Activated naive CD4-positive, alpha-beta T cell treated with anti-CD3 and anti-CD28 coated beads, Interleukin-2, amount 50 U/mL, for 72 hours (primary cell): ENCODE measurements around the gene NIF3L1. TPM values are rescaled to one million over a fixed set of nuclear protein-coding genes. Genes with fewer than 3 reads are reported as not detected.

Experiments used
- ATAC-seq, 2 donors: fragments of 150-1000 bp; cut with Tn5 transposase; 2 replicates each; pipeline ENCODE4 v1.10.0; 2021; ENCODE audit warnings: mild to moderate bottlenecking in 2 of 2, moderate library complexity in 2 of 2
- DNase-seq, 2 donors: peaks; one replicate each; pipeline ENCODE4 v3.0.0; 2021 to 2022; ENCODE audit warnings: low spot score in 2 of 2
- H3K27ac Mint-ChIP-seq, 2 donors: one replicate each; pipeline ENCODE4 v1.8.0; 2022; ENCODE audit warnings: mild to moderate bottlenecking in 2 of 2, mixed read lengths in 2 of 2
- H3K36me3 Mint-ChIP-seq, 2 donors: one replicate each; pipeline ENCODE4 v1.8.0; 2022; ENCODE audit warnings: mixed read lengths in 2 of 2
- H3K9me3 Mint-ChIP-seq, 2 donors: one replicate each; pipeline ENCODE4 v1.8.0; 2022; ENCODE audit warnings: mixed read lengths in 2 of 2
- total RNA-seq, 2 donors: library from RNA; stranded (reverse); gene quantifications; one replicate each; pipeline ENCODE4 v1.2.3, GENCODE V29; 2022

NIF3L1 gene, protein sequence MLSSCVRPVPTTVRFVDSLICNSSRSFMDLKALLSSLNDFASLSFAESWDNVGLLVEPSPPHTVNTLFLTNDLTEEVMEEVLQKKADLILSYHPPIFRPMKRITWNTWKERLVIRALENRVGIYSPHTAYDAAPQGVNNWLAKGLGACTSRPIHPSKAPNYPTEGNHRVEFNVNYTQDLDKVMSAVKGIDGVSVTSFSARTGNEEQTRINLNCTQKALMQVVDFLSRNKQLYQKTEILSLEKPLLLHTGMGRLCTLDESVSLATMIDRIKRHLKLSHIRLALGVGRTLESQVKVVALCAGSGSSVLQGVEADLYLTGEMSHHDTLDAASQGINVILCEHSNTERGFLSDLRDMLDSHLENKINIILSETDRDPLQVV
- 10 to 100 TPM; 17.2 to 36.7 TPM for total RNA-seq

DNA sequence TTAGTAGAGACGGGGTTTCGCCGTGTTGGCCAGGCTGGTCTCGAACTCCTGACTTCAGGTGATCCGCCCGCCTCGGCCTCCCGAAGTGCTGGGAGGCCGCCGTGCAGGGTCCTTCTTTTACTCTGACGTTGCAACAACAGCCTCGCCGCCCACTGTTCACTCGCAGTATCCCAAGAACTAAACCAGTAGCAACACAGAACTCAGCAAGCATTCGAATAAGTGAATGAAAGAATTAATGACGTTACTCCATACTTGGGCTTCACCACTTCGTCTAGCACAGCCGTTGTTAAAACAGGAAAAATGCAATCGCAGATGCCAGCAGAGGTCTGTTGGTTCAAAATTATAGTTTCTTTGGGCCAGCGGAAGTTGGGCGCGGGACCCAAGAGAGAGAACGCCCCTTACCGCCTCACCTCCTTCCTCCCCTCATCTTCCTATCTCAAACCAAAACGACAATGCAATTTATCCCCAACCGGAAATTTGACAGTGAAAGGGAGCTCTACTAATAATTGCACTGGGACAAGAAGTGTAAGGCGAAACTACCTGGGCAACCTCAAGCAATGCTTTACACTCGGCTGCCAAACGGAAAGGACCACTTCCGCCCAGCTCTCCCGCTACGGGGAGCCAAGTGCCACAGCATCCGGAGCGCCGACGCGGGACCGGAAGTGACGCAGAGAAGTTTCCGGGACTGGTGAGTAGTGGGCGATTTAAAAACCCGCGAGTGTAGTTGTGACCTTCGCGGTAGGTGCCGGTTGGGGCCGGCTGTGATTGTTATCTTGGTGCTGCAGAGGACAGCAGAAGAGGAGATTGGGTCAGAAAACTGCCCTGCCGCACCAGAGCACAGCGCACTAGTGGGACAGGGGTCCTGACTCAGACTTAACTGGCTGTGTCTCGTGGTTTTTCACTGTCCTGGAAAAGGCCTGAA lies at the start of gene NIF3L1, which contains the start of gene PPIL3:
Gene NIF3L1 (plus strand): TSS at position 668 of the 922 bp plus-strand sequence. CDS start 2,573 bp downstream, outside the sequence.
Gene PPIL3 (minus strand): TSS at position 374 of the 922 bp plus-strand sequence. CDS start 1,462 bp downstream, outside the sequence.
- no peaks in the 10 kb centered on the region for H3K9me3 Mint-ChIP-seq
- ATAC-seq: peak; percentile 86 to 90
- DNase-seq: peak; percentile 94 to 96
- peaks cover 17 to 38% of the 10 kb centered on the region in 2 donors for H3K36me3 Mint-ChIP-seq
- H3K27ac Mint-ChIP-seq: peak within 1 kb of the TSS; percentile 94 to 99

DNA sequence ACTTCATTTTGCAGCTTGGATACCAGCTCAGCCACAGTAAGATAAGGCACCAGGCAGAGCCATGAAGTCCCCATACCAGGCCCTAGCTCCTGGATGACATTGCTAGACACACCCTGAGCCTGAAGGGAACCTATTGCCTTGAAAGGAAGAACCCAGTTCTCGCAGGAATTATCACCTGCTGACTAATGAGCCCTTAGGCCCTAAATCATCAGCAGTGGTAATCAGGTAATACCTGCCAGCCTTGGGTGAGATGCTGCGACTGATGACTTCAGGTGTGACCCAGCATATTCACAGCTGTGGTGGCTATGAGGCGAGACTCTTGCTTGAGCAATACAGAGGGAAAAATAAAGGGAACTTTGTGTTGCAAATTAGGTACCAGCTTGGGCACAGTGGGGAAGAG lies 49.7 kb upstream of the NIF3L1 start:
- Mint-ChIP-seq H3K36me3 (peaks cover 0 to 22% of the 10 kb centered on the region in 2 donors), H3K27ac (no peak overlapping the region), H3K9me3 (peaks cover 0 to 4% of the 10 kb centered on the region in 2 donors)
- ATAC-seq (no peak), DNase-seq (no peak)

DNA sequence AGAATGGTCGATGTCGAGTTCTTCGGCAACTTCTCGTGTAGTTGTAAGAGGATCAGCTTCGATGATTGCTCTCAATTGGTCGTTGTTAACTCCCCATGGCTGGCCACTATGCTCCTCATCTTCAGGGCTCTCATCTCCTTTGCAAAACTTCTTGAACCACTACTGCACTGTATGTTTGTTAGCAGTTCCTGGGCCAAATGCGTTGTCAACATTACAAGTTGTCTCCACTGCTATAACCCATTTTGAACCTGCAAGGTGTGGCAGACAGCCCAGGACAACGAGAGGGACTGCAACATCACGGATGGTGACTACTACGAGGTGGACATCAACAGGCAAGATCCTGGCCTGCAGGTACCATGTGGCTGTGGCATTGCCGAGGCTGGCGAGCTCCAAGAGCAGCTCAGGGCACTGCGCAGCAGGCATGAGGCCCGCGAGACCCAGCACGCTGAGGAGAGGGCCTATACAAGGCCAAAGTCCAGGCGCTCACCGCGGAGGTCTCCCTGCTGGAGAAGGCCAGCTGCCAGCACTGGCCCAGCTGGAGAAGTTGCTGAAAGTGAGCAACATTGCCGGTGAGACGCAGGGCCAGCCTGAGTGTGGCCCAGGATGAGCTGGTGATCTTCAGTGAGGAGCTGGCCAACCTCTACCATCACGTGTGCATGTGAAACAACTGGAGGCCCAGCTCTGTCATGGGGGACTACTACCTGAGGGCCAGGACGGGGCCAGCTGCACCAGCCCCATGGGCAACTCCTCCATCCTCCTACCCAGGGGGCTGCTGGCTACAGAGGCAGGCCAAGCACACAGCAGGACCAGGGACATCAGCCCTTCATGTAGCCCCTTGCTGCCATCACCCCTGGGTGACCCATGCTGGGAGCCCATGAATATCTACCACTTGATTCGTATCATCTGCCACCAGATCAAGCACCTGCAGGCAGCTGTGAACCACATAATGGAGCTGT lies 44.9 kb upstream of the NIF3L1 start:
- ATAC-seq: peak in 1 of 2 donors; percentile 10
- DNase-seq: no peak
- Mint-ChIP-seq H3K36me3 (no peaks in the 10 kb centered on the region), H3K9me3 (no peaks in the 10 kb centered on the region), H3K27ac (no peak overlapping the region)

DNA sequence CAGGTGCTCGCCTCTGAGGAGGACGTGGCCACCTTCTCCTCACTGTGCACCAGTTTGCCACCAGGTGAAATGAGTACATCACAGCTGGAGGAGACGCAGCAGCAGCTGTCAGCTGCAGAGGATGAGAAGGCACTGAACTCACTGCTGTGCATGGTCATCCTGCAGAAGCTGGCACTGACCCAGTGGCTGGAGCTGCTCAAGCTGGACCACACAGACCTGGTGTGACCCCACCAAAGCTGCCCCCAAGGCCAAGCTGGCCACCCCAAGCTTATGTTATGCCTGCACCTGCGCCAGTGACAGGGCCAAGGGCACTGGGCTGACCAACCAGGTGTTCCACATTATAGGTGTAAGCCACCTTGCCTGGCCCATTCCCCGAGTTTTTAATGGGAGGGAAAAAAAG lies 44.0 kb upstream of the NIF3L1 start:
- Mint-ChIP-seq H3K9me3 (no peaks in the 10 kb centered on the region), H3K36me3 (no peaks in the 10 kb centered on the region), H3K27ac (no peak overlapping the region)
- DNase-seq (no peak), ATAC-seq (peak in 1 of 2 donors; percentile 14)

DNA sequence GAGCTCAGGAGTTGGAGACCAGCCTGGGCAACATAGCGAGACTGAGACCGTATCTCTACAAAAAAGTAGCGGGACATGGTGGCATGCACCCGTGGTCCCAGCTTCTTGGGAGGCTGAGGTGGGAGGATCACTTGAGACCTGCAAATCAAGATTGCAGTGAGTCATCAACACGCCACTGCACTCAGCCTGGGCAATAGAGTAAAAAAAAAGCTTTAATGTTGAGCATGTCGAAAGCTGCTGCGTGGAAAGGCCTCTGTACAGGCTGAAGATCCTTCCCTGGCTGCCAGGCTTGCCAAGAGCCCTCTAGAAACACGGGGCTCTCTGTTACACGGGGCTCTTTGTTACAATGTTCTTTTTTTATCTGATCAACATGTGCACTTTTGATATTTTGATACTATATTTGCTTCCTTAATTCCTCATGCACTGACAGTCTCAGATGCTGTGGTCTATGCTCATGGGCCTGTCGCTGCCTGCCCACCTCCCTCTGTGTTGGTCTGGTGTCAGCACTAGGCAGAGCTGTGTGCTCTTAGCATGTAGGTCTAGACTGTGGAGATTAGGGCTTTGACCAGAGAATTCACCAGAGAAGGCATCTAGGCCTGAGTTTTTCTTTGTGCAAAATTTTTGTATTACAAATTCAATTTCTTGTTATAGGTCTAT lies 43.4 kb upstream of the NIF3L1 start:
- DNase-seq: no peak
- Mint-ChIP-seq H3K36me3 (no peaks in the 10 kb centered on the region), H3K27ac (peak overlapping the region in 1 of 2 donors; percentile 81), H3K9me3 (no peaks in the 10 kb centered on the region)
- peak in 1 of 2 donors; percentile 9 for ATAC-seq

DNA sequence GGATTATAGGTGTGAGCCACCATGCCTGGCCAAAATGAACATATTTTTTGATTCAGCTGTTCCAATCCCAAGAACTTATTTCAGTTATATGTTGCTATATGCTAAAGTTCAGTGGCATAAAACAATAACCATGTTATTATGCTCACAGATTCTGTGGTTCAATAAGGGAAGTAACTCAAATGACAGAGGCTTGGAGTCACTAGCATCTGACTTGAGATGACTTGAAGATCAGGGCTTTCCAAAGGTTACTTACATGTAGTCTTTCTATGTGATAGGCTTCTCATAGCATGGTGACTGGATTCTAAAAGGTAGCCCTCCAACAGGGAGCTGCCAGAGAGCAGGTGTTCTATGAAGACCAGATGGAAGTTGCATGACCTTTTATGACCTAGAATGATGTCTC lies 41.9 kb upstream of the NIF3L1 start:
- H3K9me3 Mint-ChIP-seq: no peaks in the 10 kb centered on the region
- no peak for DNase-seq
- ATAC-seq: no peak
- H3K27ac Mint-ChIP-seq: no peak overlapping the region
- peaks cover 6 to 11% of the 10 kb centered on the region in 2 donors for H3K36me3 Mint-ChIP-seq

DNA sequence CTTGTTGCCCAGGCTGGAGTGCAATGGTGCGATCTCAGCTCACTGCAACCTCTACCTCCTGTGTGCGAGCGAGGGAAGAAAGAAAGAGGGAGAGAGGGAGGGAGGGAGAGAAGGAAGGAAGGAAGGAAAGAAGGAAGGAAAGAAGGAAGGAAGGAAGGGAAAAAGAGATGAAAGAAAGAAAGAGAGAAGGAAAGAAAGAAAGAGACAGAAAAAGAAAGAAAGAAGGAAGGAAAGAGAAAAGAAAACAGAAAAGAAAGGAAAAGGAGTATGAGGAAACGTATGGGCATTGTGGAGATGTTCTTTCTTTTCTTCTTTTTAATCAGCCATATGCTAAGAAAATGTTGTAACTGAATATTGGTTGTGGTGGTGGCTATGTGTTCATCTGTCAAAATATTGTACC lies 41.2 kb upstream of the NIF3L1 start:
- Mint-ChIP-seq H3K27ac (no peak overlapping the region), H3K9me3 (no peaks in the 10 kb centered on the region), H3K36me3 (peaks cover 12 to 18% of the 10 kb centered on the region in 2 donors)
- DNase-seq (no peak), ATAC-seq (no peak)

DNA sequence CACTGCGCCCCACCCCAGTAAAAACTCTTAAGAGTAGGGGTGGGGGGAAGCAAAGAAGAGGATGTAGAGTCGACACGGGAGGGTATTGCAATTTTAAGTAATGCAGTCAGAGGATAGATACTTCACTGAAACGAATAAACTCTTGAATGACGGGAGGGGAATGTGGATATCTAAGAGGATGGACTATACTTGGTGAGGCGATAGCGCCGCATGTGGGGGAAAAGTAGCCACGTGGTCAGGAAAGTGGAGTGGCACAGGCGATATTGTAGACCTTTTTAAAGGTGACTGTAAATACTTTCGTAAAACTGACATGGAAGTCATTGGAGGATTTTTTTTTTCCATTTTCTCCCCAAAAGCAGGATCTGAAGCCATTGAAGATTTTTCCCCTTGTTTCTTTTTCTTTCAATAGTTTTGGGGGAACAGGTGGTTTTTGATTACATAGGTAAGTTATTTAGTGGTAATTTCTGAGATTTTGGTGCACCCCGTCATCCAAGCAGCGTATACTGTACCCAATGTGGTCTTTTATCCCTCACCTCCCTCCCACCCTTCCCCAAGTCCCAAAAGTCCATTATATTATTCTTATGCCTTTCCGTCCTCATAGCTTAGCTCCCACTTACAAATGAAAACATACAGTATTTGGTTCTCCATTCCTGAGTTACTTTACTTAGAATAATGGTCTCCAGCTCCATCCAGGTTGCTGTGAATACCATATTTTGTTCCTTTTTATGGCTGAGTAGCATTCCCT lies 38.5 kb upstream of the NIF3L1 start:
- peak overlapping the region; percentile 3 to 61 for H3K27ac Mint-ChIP-seq

DNA sequence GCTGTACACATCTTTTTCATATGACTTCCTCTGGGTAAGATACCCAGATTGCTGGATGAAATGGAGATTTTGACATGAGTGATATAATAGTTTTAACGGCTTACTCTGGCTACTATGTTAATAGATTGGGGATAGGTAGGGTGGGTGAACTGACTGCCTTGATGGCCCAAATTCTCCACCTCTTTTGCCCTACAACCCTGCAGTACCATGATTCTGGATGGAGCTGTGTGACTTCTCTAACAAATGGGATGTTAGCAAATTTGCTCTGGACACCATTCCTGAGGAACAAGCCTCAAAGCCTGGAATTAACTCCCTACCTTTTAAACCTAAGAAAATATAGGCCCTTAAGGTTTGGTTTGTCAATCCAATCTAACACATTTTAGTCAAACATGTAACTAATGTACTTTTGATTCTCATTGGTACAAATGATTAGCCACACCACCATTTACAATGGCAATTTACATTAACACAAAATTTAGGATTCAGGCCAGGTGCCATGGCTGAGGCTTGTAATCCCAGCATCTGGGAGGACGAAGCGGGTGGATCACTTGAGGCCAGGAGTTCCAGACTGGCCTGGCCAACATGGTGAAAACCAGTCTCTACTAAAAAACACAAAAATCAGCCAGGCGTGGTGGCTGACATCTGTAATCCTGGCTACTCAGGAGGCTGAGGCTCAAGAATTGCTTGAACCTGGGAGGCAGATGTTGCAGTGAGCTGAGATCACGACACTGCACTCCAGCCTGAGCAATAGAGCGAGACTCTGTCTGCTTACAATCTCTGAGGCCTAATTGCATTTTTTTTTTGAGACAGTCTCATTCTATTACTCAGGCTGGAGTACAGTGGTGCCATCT lies 37.5 kb upstream of the NIF3L1 start:
- Mint-ChIP-seq H3K27ac (peak overlapping the region; percentile 3 to 81), H3K9me3 (no peaks in the 10 kb centered on the region), H3K36me3 (peaks cover 12 to 25% of the 10 kb centered on the region in 2 donors)
- DNase-seq: no peak
- ATAC-seq: no peak

More for the DNA sequence above, 38.5 kb upstream of the NIF3L1 start:
- H3K9me3 Mint-ChIP-seq: no peaks in the 10 kb centered on the region
- DNase-seq (no peak), ATAC-seq (peak in 1 of 2 donors; percentile 13)
- H3K36me3 Mint-ChIP-seq: peaks cover 12 to 21% of the 10 kb centered on the region in 2 donors

DNA sequence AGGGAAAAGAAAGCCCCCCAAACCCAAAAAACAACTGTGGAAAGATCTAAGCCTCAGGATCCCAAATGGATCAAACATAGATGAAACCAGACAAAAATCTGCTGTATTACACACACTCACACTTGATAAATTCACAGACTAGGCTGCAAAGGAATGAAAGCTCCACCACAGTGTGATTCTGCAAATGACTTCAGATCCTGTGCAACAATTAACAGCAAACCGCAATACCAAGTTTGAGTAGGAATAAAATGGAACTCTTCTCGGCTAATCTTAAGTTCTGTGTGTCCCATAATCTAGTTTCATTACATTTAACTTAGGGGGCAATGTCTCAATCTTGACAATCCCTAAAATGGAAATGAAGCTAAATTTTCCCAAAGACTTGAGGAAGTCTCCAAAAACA lies 36.6 kb upstream of the NIF3L1 start:
- ATAC-seq: no peak

DNA sequence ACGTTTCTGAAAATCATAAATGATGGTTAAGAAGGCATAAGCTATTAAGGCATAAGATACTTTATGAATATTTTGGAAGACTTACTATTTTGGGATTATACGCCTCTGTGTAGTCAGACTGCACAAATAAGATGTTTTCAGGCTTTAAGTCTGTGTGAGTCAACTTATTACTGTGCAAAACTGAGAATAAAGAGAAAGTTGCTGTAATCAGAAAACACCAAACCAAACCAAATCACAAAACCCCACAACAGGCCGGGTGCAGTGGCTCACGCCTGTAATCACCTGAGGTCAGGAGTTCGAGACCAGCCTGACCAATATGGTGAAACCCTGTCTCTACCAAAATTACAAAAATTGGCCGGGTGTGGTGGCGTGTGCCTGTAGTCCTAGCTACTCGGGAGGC lies 32.4 kb upstream of the NIF3L1 start:
- peak in 1 of 2 donors; percentile 12 for ATAC-seq
- peak overlapping the region in 1 of 2 donors; percentile 60 for H3K27ac Mint-ChIP-seq

More for the DNA sequence above, 36.6 kb upstream of the NIF3L1 start:
- Mint-ChIP-seq H3K9me3 (no peaks in the 10 kb centered on the region), H3K36me3 (peaks cover 15 to 35% of the 10 kb centered on the region in 2 donors), H3K27ac (peak overlapping the region in 1 of 2 donors; percentile 19)
- no peak for DNase-seq

DNA sequence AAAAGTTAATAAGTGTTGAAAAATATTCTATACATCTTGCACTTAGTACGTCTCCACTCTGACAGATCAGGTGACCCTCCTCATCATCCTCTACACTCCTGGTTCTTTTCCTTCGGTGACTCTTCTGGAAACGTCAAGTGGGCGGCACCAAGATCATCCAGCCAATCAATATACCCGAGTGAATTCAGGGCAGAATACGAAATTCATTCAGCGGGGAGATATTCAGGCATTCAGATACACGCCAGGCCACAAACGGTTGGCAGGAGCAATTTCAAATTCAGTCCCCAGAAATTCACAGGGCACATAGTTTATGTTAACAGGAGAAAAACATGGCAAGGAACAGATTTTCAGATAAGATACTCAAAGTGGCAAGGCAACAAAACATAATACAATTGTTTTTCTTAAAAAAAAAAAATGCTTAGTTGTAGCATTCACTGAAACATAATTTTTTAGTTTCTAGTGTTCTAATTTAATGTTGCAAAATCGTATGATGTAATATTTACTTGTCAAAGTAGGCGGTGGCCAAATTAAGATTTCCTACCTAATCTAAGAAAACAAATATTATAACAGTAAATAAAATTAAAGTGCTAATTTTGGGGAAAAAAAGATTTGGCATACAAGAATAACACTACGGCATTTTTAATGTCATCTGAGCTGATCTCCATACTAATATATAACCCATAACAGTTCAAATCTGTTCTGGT lies 28.9 kb upstream of the NIF3L1 start:
- peak overlapping the region; percentile 80 to 100 for H3K27ac Mint-ChIP-seq
- H3K36me3 Mint-ChIP-seq: peaks cover 61 to 82% of the 10 kb centered on the region in 2 donors
- ATAC-seq: no peak
- H3K9me3 Mint-ChIP-seq: no peaks in the 10 kb centered on the region
- peak in 1 of 2 donors; percentile 27 for DNase-seq

More for the DNA sequence above, 32.4 kb upstream of the NIF3L1 start:
- no peak for DNase-seq
- no peaks in the 10 kb centered on the region for H3K9me3 Mint-ChIP-seq
- H3K36me3 Mint-ChIP-seq: peaks cover 41 to 67% of the 10 kb centered on the region in 2 donors

DNA sequence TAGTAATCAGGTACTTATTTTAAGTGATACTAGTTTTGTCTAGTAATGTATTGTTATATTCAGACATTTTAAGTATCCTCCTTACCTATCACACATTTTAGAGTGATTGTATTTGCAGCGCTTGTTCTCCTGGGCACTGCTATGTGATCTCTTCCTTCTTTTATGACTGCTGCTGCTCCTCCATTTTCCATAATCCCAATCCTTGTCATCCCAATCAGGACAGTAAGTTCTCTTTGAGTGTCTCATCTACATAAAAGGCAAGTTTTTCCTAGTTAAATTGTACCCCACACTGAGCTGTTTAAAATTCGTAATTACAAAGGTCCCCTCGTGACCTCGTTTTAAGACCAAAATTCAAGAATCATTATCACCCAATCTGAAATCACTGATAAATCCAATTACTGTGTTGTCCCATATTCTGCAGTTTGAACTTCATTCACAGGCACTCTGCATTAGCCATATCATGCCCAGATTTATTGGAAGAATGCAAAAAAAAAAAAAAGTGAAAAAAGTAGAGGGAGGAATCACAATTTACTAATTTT lies 27.5 kb upstream of the NIF3L1 start:
- no peak for ATAC-seq
- peaks cover 61 to 78% of the 10 kb centered on the region in 2 donors for H3K36me3 Mint-ChIP-seq
- peak overlapping the region; percentile 100 for H3K27ac Mint-ChIP-seq
- no peaks in the 10 kb centered on the region for H3K9me3 Mint-ChIP-seq
- no peak for DNase-seq
